HG03457 (cell line): ENCODE results near the gene BUB1B.

ENCODE experiments used
- ATAC-seq: cut with Tn5 transposase; IDR thresholded peaks from one replicate; pipeline ENCODE4 v1.9.1; 2021; ENCODE audit warnings: moderate number of reproducible peaks; ENCODE audit not compliant: unreplicated experiment

BUB1B gene

GRCh38 chr15:40182358-40183029, 21.6 kb downstream of the BUB1B start:
- no peak for ATAC-seq

- no peak for ATAC-seq
Observed at GRCh38 chr15:40183636-40184463, 23.0 kb downstream of the BUB1B start.

GRCh38 chr15:40190591-40190990, 29.7 kb downstream of the BUB1B start:
- no peak for ATAC-seq

- no peak for ATAC-seq
Observed at GRCh38 chr15:40192942-40193341, 32.1 kb downstream of the BUB1B start.

- ATAC-seq = no peak
Observed at GRCh38 chr15:40197434-40197833, 36.6 kb downstream of the BUB1B start.

GRCh38 chr15:40198355-40199085, 37.7 kb downstream of the BUB1B start:
- ATAC-seq = no peak

- no peak for ATAC-seq
Observed at GRCh38 chr15:40204100-40204499, 43.2 kb downstream of the BUB1B start.

- no peak for ATAC-seq
Observed at GRCh38 chr15:40217166-40217824, 56.4 kb downstream of the BUB1B start.

GRCh38 chr15:40219801-40220200, 58.9 kb downstream of the BUB1B start:
- ATAC-seq = no peak

GRCh38 chr15:40222131-40222530, 61.3 kb downstream of the BUB1B start:
- no peak for ATAC-seq

- ATAC-seq = no peak
Observed at GRCh38 chr15:40226736-40227135, 65.9 kb downstream of the BUB1B start.

- ATAC-seq = no peak
Observed at GRCh38 chr15:40229316-40229715, 68.4 kb downstream of the BUB1B start.

- no peak for ATAC-seq
Observed at GRCh38 chr15:40229956-40230355, 69.1 kb downstream of the BUB1B start.

- ATAC-seq = no peak
Observed at GRCh38 chr15:40232625-40233070, 71.8 kb downstream of the BUB1B start.

- ATAC-seq = no peak
Observed at GRCh38 chr15:40233727-40234577, 73.1 kb downstream of the BUB1B start.

GRCh38 chr15:40234783-40235182, 73.9 kb downstream of the BUB1B start:
- ATAC-seq = no peak

GRCh38 chr15:40235201-40235885, 74.5 kb downstream of the BUB1B start:
- no peak for ATAC-seq

- no peak for ATAC-seq
Observed at GRCh38 chr15:40238532-40239403, 77.9 kb downstream of the BUB1B start, which contains the start of gene PAK6. TSS of gene PAK6 (plus strand) at chr15:40239063. CDS start at chr15:40264786, 25,723 bp downstream.

- ATAC-seq = no peak
Observed at GRCh38 chr15:40239404-40239692, 78.5 kb downstream of the BUB1B start.
